HCT116 (cell line): Measurements from ENCODE around the gene TFDP1.

Experiments
- CBX3 ChIP-seq: IDR thresholded peaks from 2 replicates; pipeline ENCODE4 v1.6.1; 2012; ENCODE audit warnings: low read depth
- CEBPB ChIP-seq: IDR thresholded peaks from 2 replicates; pipeline ENCODE4 v1.6.1; 2012; ENCODE audit warnings: low read depth
- CTCF ChIP-seq, 3 experiments: fragments of 200-600 bp in 1 of 3; sonication (generic) in 1 of 3; IDR thresholded peaks in 2 of 3; conservative IDR thresholded peaks in 1 of 3; 2 replicates each; pipeline ENCODE4 v1.5.1; 2012 to 2017; ENCODE audit warnings: low read depth in 2 of 3, low read length in 2 of 3, antibody characterized with exemption in 1 of 3, borderline replicate concordance in 1 of 3, control low read depth in 1 of 3, mild to moderate bottlenecking in 1 of 3, mixed read lengths in 1 of 3, mixed run types in 1 of 3, moderate library complexity in 1 of 3; ENCODE audit not compliant: insufficient read depth in 1 of 3
- EGR1 ChIP-seq: IDR thresholded peaks from 2 replicates; pipeline ENCODE4 v1.6.1; 2012; ENCODE audit warnings: low read depth
- EZH2 ChIP-seq: fragments of 200-600 bp; sonication (generic); IDR thresholded peaks from 2 replicates; pipeline ENCODE4 v1.6.1; 2017; ENCODE audit warnings: antibody characterized with exemption, mixed run types
- JUND ChIP-seq: IDR thresholded peaks from 2 replicates; pipeline ENCODE4 v1.6.1; 2012
- POLR2A ChIP-seq: IDR thresholded peaks from 2 replicates; pipeline ENCODE4 v1.7.0; 2011; ENCODE audit warnings: borderline replicate concordance; ENCODE audit not compliant: insufficient read depth, insufficient read length; ENCODE audit errors: extremely low read depth
- POLR2AphosphoS5 ChIP-seq: IDR thresholded peaks from 2 replicates; pipeline ENCODE4 v1.6.1; 2011; ENCODE audit warnings: mild to moderate bottlenecking, low read depth, low read length, moderate library complexity
- SRF ChIP-seq: IDR thresholded peaks from 2 replicates; pipeline ENCODE4 v1.6.1; 2012; ENCODE audit warnings: low read depth
- YY1 ChIP-seq: IDR thresholded peaks from 2 replicates; pipeline ENCODE4 v1.6.1; 2011; ENCODE audit warnings: low read length, low read depth, moderate library complexity, mild to moderate bottlenecking; ENCODE audit not compliant: insufficient replicate concordance; ENCODE audit errors: extremely low read depth
- ZFX ChIP-seq: fragments of 450-650 bp; IDR thresholded peaks from 2 replicates; pipeline ENCODE4 v1.6.1; 2017
- TF ChIP-seq, protein P1 (sequence below): IDR thresholded peaks from 2 replicates; pipeline ENCODE4 v1.6.1; 2012; ENCODE audit warnings: low read depth
- TF ChIP-seq, protein P2 (sequence below): IDR thresholded peaks from 2 replicates; pipeline ENCODE4 v1.6.1; 2012
- TF ChIP-seq, protein P3 (sequence below): IDR thresholded peaks from 2 replicates; pipeline ENCODE4 v1.6.1; 2012

- no peak for TF ChIP-seq CEBPB
- no peak for TF ChIP-seq CTCF (IDR thresholded peaks at IDR 0.05 in 2 of 3, conservative IDR thresholded peaks at IDR 0.05 in 1 of 3; ENCODE audit: borderline replicate concordance in 1 of 3, insufficient read depth in 1 of 3, low read depth in 2 of 3, low read length in 2 of 3)
- TF ChIP-seq, protein P1, sequence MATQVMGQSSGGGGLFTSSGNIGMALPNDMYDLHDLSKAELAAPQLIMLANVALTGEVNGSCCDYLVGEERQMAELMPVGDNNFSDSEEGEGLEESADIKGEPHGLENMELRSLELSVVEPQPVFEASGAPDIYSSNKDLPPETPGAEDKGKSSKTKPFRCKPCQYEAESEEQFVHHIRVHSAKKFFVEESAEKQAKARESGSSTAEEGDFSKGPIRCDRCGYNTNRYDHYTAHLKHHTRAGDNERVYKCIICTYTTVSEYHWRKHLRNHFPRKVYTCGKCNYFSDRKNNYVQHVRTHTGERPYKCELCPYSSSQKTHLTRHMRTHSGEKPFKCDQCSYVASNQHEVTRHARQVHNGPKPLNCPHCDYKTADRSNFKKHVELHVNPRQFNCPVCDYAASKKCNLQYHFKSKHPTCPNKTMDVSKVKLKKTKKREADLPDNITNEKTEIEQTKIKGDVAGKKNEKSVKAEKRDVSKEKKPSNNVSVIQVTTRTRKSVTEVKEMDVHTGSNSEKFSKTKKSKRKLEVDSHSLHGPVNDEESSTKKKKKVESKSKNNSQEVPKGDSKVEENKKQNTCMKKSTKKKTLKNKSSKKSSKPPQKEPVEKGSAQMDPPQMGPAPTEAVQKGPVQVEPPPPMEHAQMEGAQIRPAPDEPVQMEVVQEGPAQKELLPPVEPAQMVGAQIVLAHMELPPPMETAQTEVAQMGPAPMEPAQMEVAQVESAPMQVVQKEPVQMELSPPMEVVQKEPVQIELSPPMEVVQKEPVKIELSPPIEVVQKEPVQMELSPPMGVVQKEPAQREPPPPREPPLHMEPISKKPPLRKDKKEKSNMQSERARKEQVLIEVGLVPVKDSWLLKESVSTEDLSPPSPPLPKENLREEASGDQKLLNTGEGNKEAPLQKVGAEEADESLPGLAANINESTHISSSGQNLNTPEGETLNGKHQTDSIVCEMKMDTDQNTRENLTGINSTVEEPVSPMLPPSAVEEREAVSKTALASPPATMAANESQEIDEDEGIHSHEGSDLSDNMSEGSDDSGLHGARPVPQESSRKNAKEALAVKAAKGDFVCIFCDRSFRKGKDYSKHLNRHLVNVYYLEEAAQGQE: no peak
- TF ChIP-seq EZH2: no peak
- TF ChIP-seq YY1: no peak
- TF ChIP-seq ZFX: no peak
- TF ChIP-seq, protein P2, sequence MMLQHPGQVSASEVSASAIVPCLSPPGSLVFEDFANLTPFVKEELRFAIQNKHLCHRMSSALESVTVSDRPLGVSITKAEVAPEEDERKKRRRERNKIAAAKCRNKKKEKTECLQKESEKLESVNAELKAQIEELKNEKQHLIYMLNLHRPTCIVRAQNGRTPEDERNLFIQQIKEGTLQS: no peak
- no peak for TF ChIP-seq JUND
- TF ChIP-seq EGR1: no peak
- no peak for TF ChIP-seq POLR2A
- no peak for TF ChIP-seq POLR2AphosphoS5
- TF ChIP-seq, protein P3, sequence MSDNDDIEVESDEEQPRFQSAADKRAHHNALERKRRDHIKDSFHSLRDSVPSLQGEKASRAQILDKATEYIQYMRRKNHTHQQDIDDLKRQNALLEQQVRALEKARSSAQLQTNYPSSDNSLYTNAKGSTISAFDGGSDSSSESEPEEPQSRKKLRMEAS: no peak
- no peak for TF ChIP-seq CBX3
- TF ChIP-seq SRF: no peak
Measured at GRCh38 chr13:113633485-113633873, 48.9 kb downstream of the TFDP1 start.
